Muscle of arm (tissue), 12 donors: Measurements from ENCODE around the gene SMURF1. TPM values are rescaled to one million over a fixed set of nuclear protein-coding genes. Genes with fewer than 3 reads are reported as not detected.

ENCODE experiments used
- DNase-seq: peaks from one replicate; pipeline ENCODE4 v3.0.0-alpha.2; 2013
- polyA plus RNA-seq, 12 donors: library from polyadenylated mRNA; unstranded; fragments of 120-200 nt; gene quantifications; one replicate each; pipeline ENCODE4 v1.2.1, GENCODE V29; 2013; ENCODE audit not compliant: insufficient read length in 12 of 12

SMURF1 gene
- polyA plus RNA-seq, 12 donors = 8.0 to 14.7 (median 9.1) TPM; not detected in 1

- no peak for DNase-seq
Observed at GRCh38 chr7:98990356-98990755, 153.6 kb downstream of the SMURF1 start.

GRCh38 chr7:98988641-98989040, 155.3 kb downstream of the SMURF1 start:
- DNase-seq = no peak

- no peak for DNase-seq
Observed at GRCh38 chr7:98985945-98986344, 158.0 kb downstream of the SMURF1 start.

GRCh38 chr7:98985406-98985805, 158.5 kb downstream of the SMURF1 start:
- no peak for DNase-seq

GRCh38 chr7:98984126-98984525, 159.8 kb downstream of the SMURF1 start:
- no peak for DNase-seq

GRCh38 chr7:98982686-98983085, 161.2 kb downstream of the SMURF1 start:
- DNase-seq = no peak

- DNase-seq = no peak
Observed at GRCh38 chr7:98981701-98982100, 162.2 kb downstream of the SMURF1 start.

GRCh38 chr7:98978672-98979071, 165.2 kb downstream of the SMURF1 start:
- no peak for DNase-seq

Other genes starting within 250 kb of the SMURF1 start
- not detected for gene KPNA7, start 64.0 kb upstream of the SMURF1 start, polyA plus RNA-seq
- gene MYH16, start 128.7 kb upstream of the SMURF1 start, polyA plus RNA-seq = under 1 TPM in 9 of 12 donors, not detected in 3; 0.12 to 0.49 (median 0.23) TPM
- 10 to 100 TPM in 11 of 12 donors, not detected in 1; 46.1 to 84.0 (median 69.8) TPM for gene ARPC1A, start 181.8 kb upstream of the SMURF1 start, polyA plus RNA-seq
- 10 to 100 TPM in 11 of 12 donors, not detected in 1; 26.8 to 69.4 (median 38.6) TPM for gene ARPC1B, start 230.6 kb upstream of the SMURF1 start, polyA plus RNA-seq